HG02852 (cell line): ENCODE data around the gene IQCF6.
"Not testable (repeated sequence)": the region's sequence is repeated elsewhere in the genome, so short reads cannot be mapped to it uniquely, and the experiment has no call there.

Experiments used
- ATAC-seq: cut with Tn5 transposase; IDR thresholded peaks from one replicate; pipeline ENCODE4 v1.9.1; 2021; ENCODE audit warnings: mild to moderate bottlenecking, moderate library complexity; ENCODE audit not compliant: unreplicated experiment

The IQCF6 gene

DNA sequence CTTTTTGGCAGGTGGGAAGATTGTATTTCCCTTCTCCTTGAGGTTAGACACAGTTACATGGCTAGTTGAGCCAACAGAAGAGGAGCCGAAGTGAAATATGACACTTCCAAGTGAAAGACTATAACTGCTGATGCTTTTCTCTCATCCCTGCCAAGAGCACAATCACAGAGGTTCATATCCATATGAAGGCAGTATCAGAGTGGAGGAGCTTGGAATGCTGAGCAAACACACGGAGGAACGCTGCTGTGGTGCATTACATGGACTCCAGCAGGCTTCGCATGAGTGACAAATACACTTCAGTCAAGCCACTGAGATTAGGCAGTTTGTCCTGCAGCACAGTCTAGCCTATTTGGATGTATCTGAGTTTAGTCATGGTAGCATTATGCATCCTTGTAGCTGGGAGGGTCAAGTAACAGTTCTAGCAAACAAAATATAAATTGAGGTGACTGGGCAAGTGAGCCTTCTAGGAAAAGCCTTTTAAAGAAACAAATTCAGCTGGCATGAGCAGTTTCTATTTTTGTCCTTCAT lies 5.4 kb downstream of the IQCF6 start:
- ATAC-seq, result no peak

DNA sequence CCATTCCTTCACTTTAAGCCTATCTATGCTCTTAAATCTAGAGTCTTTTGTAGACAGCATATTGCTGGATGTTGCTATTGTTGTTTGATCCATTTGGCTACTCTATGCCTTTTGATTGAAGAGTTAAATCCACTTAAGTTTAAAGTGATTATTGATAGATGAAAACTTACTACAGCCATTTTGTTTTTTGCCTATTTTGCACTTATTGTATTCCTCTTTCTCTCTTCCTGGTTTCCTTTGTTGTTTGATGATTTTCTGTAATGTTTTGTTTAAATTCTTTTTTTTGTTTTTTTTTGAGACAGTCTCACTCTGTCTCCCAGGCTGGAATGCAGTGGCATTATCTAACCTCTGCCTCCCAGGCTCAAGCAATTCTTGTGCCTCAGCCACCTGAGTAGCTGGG lies 19.8 kb downstream of the IQCF6 start:
- ATAC-seq, result no peak

- not testable (repeated sequence) for ATAC-seq
Measured at GRCh38 chr3:51753763-51754750, 25.0 kb downstream of the IQCF6 start.

- ATAC-seq, result no peak
Measured at GRCh38 chr3:51751287-51751686, 27.8 kb downstream of the IQCF6 start.

DNA sequence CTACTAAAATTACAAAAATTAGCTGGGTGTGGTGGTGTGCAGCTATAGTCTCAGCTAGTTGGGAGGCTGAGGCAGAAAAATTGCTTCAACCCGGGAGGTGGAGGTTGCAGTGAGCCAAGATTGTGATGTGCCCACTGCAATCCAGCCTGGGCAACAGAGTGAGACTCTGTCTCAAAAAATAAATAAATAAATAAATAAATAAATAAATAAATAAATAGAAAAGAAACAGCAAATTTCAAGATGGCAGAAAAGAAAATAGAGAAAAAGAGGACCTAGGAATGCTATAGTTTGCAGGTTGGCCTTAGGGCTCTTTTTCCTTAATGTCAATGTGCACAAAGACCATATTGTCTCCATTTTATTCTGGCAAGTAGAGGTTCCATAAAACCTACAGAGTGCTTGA lies 28.2 kb downstream of the IQCF6 start:
- no peak for ATAC-seq

DNA sequence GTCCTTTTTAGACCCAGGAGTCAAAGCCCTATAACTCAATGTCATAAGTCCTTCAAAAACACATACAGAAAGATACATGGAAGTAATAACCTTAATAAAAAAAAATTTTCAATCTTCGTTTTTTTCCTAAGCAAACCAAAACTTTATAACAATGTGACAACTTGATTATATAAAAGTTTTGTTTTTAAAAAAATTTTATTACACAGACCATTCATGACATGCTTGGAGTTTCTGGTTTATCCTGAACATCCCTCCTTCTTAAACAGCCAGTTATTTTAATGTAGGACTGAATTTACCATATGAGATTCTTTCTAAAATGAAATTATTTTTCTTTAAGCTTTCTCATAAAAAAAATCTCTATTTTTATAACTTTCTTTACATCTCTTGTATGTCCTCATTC lies 30.7 kb downstream of the IQCF6 start:
- ATAC-seq, result no peak

DNA sequence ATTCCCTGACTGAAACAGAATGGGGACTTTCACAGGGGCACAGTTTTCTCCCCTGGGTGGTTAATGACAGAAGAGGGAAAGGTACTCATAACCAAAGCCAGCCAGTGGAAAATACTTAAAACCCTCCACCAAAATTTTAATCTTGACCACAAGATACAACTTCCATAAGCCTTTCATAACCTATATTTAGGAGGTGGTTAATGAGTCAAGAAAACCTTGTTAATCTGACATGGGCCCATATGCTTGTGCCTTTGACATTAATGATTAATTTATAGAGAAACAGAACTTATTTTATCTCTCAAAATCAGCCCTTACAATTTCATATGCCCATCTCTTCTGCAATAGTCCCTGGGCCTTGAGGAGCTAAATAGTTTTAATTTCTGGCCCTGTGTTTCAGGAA lies 31.2 kb downstream of the IQCF6 start:
- no peak for ATAC-seq

- not testable (repeated sequence) for ATAC-seq
Measured at GRCh38 chr3:51742978-51743377, 36.1 kb downstream of the IQCF6 start.

DNA sequence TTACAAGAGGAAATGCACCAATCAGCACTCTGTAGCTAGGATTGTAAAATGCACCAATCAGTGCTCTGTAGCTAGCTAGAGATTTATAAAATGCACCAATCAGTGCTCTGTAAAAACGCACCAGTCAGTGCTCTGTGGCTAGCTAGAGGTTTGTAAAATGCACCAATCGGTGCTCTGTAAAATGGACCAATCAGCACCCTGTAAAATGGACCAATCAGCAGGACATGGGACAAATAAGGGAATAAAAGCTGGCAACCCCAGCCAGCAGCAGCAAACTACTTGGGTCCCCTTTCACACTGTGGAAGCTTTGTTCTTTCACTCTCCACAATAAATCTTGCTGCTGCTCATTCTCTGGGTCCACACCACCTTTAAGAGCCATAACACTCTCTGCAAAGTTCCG lies 36.7 kb downstream of the IQCF6 start:
- ATAC-seq, result not testable (repeated sequence)

DNA sequence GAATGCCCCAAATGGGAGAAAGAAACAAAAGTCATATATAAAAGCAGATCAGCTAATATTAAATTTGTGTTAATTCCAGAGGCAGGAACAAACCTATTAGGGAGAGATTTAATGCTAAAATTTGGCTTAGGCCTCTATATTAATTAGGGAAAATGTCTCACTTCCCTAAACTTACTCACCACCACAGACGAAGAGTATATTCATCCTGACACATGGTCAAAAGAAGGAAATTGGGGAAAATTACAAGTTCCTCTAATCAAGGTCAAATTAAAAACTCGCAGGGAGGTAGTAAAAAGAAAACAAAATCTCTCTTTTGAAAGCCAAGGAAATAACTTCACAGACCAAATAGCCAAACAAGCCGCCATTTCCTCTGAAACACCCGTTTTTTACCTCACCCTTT lies 39.9 kb downstream of the IQCF6 start:
- no peak for ATAC-seq

DNA sequence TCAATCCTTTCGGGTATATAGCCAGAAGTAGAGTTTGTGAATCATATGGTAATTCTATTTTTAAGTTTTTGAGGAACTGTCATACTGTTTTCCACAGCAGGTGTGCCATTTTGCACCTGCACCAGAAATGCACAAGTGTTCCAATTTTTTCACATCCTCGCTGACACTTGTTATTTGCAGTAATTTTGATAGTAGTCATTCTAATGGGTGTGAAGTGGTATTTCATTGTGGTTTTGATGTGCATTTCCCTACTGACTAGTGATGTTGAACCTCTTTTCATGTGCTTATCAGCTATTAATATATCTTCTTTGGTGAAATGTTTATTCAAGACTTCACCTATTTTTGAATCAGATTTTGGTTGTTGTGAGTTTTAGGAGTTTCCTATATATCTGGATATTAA lies 43.1 kb downstream of the IQCF6 start:
- ATAC-seq, result no peak

- no peak for ATAC-seq
Measured at GRCh38 chr3:51735039-51735438, 44.0 kb downstream of the IQCF6 start.

GRCh38 chr3:51734572-51734907 lies 44.5 kb downstream of the IQCF6 start:
- no peak for ATAC-seq

GRCh38 chr3:51733859-51734571 lies 45.0 kb downstream of the IQCF6 start:
- ATAC-seq, result no peak

DNA sequence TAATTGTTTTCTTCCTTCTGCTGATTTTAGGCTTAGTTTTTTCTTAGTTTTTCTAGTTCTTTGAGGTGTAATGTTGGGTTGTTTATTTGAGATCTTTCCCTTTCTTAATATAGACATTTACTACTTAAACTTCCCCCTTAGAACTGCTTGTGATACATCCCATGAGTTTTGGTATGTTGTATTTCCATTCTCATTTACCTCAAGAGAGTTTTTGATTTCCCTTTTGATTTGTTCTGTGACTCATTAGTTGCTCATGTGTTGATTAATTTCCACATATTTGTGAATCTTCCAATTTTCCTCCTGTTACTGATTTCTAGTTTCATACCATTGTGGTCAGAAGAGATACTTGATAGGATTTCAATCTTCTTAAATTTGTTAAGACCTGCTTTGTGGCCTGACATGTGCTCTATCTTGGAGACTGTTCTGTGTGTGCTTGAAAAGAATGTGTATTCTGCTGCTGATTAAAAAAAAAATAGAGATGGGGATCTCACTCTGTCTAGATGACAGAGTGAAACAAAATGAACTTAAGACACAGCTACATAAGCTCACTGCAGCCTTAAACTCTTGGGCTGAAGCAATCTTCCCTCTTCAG lies 49.9 kb downstream of the IQCF6 start:
- no peak for ATAC-seq
